HG03457 (cell line): Measurements from ENCODE around the gene GTF3C2.

Experiments used
- ATAC-seq: cut with Tn5 transposase; IDR thresholded peaks from one replicate; pipeline ENCODE4 v1.9.1; 2021; ENCODE audit warnings: moderate number of reproducible peaks; ENCODE audit not compliant: unreplicated experiment

Gene GTF3C2

DNA sequence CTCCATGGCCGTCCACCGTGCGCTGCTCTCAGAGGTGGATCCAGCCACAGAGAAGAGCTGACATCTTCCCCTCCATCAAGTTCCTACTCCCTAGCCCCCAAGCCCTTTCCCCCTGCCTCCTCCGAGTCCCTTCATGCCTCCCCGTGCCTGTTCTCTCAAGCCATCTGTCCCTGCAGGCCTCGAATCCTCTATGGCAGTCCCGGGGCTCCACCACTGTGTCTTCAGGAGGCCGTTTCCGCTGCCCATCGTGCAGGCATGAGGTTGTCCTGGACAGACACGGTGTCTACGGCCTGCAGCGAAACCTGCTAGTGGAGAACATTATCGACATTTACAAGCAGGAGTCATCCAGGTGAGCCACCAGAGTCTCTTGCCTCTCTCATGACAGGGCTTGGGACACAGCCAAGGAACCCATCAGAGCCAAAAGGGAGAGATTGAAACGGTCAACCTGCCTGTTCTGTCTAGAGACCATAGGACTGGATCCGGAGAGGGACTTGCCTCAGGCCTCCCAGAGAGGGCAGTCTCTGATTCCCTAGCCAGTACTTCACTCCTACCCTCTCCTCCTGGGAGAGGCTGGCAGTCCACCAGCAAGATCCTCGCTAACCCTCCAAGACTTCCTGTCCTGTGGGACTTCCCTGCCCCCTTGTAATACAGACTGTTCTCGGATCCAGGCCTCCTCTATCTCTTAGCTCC is 58.0 kb downstream of the GTF3C2 start:
- no peak for ATAC-seq

DNA sequence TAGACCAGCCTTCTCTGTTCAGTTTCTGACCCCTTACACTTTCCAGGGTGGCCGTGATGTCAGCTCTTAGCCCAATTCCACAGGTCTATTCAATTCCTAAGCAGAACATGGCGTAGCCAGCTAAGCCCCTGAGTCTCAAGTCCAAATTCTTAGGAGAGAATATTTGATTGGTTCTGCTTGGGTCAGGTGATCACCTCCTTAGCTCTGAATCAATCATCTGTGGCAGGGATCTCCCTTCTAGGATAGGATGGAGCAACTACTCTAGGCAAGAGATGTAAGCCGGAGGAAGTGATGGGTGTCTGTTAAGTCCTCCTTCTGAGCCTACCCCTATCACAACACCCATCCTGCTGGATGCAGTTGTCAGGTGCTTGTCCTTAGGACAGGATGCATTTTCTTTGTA is 59.4 kb downstream of the GTF3C2 start:
- ATAC-seq = no peak

GRCh38 chr2:27296481-27296880 is 60.1 kb downstream of the GTF3C2 start:
- ATAC-seq = no peak

DNA sequence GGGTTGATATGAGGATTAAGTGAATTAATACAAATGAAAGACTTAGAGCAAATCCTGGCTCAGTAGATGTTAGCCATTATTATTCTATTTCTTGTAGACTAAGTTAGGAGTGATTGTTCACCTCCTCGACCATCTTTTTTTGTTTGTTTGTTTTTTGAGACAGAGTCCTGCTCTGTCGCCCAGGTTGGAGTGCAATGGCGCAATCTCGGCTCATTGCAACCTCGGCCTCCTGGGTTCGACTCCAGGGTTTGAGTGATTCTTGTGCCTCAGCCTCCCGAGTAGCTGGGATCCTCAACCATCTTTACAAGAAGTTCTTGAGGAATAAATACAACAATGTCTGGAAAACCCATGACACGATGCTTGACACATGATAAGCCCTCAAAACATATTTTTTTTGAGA is 61.6 kb downstream of the GTF3C2 start:
- ATAC-seq = no peak

DNA sequence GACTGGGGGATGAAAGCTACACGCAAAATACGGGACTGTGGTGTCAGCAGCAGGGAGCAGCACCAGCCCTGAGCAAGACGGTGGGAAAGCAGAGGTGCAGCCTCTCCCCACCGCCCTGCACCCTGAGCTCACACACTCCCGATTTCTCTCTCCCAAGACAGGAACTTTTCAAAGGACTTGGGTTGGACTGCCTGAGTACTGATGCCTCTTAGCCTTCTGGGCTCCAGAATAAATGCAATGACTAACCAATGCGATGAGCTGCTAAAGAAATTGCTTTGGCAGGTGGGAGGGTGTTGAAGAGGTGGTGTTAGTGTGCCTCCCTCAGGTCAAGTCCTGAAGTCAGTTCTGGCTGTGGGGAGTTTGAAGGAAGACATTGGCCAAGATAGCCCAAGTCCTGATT is 64.7 kb downstream of the GTF3C2 start:
- no peak for ATAC-seq

DNA sequence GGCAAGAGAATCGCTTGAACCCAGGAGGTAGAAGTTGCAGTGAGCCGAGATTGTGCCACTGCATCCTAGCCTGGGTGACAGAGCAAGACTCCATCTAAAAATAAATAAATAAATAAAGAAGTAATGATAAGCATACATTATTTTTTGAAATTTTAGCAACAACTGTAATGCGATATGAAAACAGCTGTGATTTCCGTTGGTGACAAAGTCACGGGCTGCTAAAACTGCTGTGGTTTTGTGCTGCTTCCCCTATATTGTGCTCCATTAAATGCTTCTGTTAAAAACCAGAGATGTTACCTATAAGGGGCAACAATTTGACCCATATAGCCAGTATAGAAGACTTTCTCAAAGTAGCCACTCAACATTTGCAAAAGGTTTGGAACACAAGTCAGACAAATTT is 66.0 kb downstream of the GTF3C2 start:
- no peak for ATAC-seq

DNA sequence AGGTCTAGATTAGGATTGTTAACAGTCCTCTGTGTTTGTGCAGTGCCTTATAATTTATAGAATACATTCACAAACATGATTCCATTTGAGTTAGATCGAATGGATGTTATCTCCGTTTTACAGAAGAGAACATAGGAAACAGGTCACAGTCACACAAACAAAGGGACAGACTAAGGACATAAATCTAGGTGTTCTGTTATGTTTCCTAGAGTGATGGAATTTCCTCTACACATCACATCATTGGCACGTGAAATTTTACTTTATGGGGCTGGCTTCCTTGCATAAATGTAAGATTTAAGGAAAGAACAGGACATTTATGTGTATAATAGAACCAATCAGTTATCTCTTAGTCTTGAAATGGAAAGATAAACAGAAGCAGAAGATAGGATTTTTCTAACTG is 68.0 kb downstream of the GTF3C2 start:
- ATAC-seq = no peak

DNA sequence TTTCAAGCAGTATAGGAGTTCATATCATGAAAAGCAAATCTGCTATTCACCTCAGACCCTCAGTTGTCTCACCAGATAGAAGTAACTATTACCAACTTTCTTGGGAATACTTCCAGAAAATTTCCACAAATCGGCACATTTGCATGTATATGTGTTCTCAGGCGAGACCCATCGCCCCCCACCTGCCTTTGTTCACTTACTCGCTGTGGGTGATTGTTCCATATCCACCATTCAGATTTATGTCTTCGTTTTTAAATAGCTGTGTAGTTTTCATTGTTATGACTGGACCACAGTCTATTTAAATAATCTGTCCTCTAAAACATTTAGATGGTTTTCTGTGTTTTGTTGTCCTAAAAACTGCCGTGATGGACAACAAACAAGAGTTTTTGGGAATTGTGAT is 71.1 kb downstream of the GTF3C2 start:
- ATAC-seq = no peak

DNA sequence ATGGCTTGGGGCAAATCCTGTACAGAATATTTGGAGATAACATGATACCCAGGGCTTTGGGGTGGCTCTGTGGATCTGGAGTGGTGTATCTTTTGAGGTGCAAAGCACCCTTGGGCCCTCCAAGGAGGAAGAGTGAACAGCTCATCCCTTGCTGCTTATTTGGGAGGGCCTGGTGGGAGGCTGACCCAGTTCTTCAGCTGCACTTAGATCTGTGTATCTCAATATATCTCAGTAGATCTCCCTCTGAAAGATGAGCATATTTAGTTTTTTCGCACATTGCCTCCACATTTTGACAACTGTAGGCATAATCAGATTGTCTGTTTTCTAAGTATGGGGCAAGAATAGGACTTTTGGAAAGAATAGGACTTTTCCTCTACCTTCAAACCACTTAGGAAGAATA is 71.6 kb downstream of the GTF3C2 start:
- no peak for ATAC-seq

GRCh38 chr2:27282892-27283291 is 73.7 kb downstream of the GTF3C2 start:
- no peak for ATAC-seq

GRCh38 chr2:27281855-27282559 is 74.6 kb downstream of the GTF3C2 start, which contains the start of gene TRIM54:
Gene TRIM54, plus strand, starts transcription at chr2:27282429. Its CDS starts 303 bp downstream, at chr2:27282732.
- no peak for ATAC-seq

DNA sequence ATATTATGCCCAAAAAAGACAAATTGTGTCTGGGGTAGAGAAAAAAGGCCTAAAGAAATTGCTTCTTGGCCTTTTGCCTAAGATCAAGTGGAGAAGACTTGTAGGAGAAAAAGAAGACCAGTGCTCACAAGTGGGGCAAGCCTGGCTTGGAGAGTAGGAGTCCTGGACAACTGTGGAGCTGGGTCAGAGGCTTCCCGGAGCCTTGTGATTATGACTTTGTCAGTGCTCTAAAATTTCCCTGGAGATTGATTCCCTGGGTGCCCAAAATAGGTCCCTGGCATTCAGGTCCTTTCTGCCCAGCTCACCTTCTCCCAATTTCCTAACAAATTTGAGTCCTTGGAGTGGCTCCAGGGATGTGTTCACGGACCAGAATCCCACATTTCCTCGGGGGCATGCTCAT is 75.1 kb downstream of the GTF3C2 start:
- no peak for ATAC-seq

- ATAC-seq = no peak
Measured at GRCh38 chr2:27280826-27281225, 75.7 kb downstream of the GTF3C2 start.

GRCh38 chr2:27278010-27278409 is 78.6 kb downstream of the GTF3C2 start:
- no peak for ATAC-seq
